ENCODE data around the gene TESK2.

The TESK2 gene

GRCh38 chr1:45380730-45381129, 110.2 kb downstream of the TESK2 start:
- Histone ChIP-seq H3K9ac (no peak overlapping the region), H4K20me1 (ENCODE audit: insufficient read depth) (no peaks in the 10 kb centered on the region), H3K79me2 (ENCODE audit: insufficient read depth, low read depth) (no peaks in the 10 kb centered on the region), H3K27me3 (ENCODE audit: insufficient read depth, low read depth) (no peaks in the 10 kb centered on the region), H3K4me2 (no peak overlapping the region), H3K4me1 (ENCODE audit: low read depth, poor library complexity, severe bottlenecking) (peaks cover 8% of the 10 kb centered on the region), H3K4me3 (IDR thresholded peaks at IDR 0.05; ENCODE audit: insufficient read depth, low read depth, low read length) (no peak overlapping the region), H3K36me3 (ENCODE audit: insufficient read depth) (no peaks in the 10 kb centered on the region), H3K27ac (no peak overlapping the region), H2AFZ (ENCODE audit: low read depth) (no peak overlapping the region)
- TF ChIP-seq, protein P1, sequence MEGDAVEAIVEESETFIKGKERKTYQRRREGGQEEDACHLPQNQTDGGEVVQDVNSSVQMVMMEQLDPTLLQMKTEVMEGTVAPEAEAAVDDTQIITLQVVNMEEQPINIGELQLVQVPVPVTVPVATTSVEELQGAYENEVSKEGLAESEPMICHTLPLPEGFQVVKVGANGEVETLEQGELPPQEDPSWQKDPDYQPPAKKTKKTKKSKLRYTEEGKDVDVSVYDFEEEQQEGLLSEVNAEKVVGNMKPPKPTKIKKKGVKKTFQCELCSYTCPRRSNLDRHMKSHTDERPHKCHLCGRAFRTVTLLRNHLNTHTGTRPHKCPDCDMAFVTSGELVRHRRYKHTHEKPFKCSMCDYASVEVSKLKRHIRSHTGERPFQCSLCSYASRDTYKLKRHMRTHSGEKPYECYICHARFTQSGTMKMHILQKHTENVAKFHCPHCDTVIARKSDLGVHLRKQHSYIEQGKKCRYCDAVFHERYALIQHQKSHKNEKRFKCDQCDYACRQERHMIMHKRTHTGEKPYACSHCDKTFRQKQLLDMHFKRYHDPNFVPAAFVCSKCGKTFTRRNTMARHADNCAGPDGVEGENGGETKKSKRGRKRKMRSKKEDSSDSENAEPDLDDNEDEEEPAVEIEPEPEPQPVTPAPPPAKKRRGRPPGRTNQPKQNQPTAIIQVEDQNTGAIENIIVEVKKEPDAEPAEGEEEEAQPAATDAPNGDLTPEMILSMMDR (conservative IDR thresholded peaks at IDR 0.05; ENCODE audit: low read depth, low read length): no peak

GRCh38 chr1:45380125-45380524, 110.8 kb downstream of the TESK2 start:
- Histone ChIP-seq H3K27me3 (ENCODE audit: insufficient read depth, low read depth) (no peaks in the 10 kb centered on the region), H2AFZ (ENCODE audit: low read depth) (no peak overlapping the region), H4K20me1 (ENCODE audit: insufficient read depth) (no peaks in the 10 kb centered on the region), H3K4me1 (ENCODE audit: low read depth, poor library complexity, severe bottlenecking) (peaks cover 14% of the 10 kb centered on the region), H3K4me3 (IDR thresholded peaks at IDR 0.05; ENCODE audit: insufficient read depth, low read depth, low read length) (no peak overlapping the region), H3K4me2 (no peak overlapping the region), H3K79me2 (ENCODE audit: insufficient read depth, low read depth) (no peaks in the 10 kb centered on the region), H3K36me3 (ENCODE audit: insufficient read depth) (no peaks in the 10 kb centered on the region), H3K27ac (no peak overlapping the region), H3K9ac (no peak overlapping the region)
- TF ChIP-seq, protein P1 (conservative IDR thresholded peaks at IDR 0.05; ENCODE audit: low read depth, low read length): no peak

DNA sequence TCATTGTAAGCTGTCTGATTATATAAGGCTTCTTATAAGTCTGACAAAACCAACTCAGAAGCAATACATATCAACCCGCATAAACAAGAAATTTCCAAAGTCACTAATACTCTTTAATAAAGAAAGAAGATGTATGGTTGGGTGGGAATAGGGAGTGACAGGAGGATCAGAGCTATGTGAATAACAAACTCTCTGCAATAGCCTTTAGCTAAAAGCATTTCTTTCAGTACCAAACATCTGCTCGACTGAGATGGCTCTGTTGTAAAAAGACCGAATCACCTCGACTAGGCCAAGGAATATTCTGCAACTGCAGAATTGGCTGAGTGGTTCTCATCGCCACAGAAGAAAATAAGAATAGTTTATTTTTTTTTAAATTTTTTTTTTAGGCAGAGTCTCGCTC, 111.4 kb downstream of the TESK2 start:
- Histone ChIP-seq H3K4me1 (ENCODE audit: low read depth, poor library complexity, severe bottlenecking) (peaks cover 14% of the 10 kb centered on the region), H3K27ac (no peak overlapping the region), H3K79me2 (ENCODE audit: insufficient read depth, low read depth) (no peaks in the 10 kb centered on the region), H3K4me2 (no peak overlapping the region), H3K9ac (no peak overlapping the region), H3K36me3 (ENCODE audit: insufficient read depth) (no peaks in the 10 kb centered on the region), H3K27me3 (ENCODE audit: insufficient read depth, low read depth) (no peaks in the 10 kb centered on the region), H4K20me1 (ENCODE audit: insufficient read depth) (no peaks in the 10 kb centered on the region), H3K4me3 (IDR thresholded peaks at IDR 0.05; ENCODE audit: insufficient read depth, low read depth, low read length) (no peak overlapping the region), H2AFZ (ENCODE audit: low read depth) (no peak overlapping the region)
- TF ChIP-seq, protein P1 (conservative IDR thresholded peaks at IDR 0.05; ENCODE audit: low read depth, low read length): no peak

DNA sequence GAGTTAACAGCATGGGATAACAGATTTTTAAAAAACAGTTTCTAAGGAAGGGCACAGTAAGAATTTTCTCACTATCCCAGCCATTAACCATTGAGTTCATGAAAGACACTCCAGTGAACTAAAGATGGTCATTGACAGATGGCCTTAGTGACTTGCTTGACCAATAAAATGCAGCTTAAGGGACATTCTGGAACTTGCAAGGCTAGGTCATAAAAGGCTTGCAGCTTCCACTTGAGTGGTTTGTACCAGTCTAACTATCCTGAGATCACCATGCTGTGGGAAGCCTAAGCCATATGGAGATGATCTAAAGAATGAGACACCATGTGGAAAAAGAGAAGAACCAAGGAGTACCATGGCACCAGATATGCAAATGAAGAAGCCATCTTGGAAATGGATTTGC, 112.8 kb downstream of the TESK2 start:
- Histone ChIP-seq H2AFZ (ENCODE audit: low read depth) (no peak overlapping the region), H3K79me2 (ENCODE audit: insufficient read depth, low read depth) (no peaks in the 10 kb centered on the region), H3K4me3 (IDR thresholded peaks at IDR 0.05; ENCODE audit: insufficient read depth, low read depth, low read length) (no peak overlapping the region), H3K4me2 (no peak overlapping the region), H3K36me3 (ENCODE audit: insufficient read depth) (no peaks in the 10 kb centered on the region), H3K9ac (no peak overlapping the region), H3K27ac (no peak overlapping the region), H3K4me1 (ENCODE audit: low read depth, poor library complexity, severe bottlenecking) (peaks cover 20% of the 10 kb centered on the region), H3K27me3 (ENCODE audit: insufficient read depth, low read depth) (no peaks in the 10 kb centered on the region), H4K20me1 (ENCODE audit: insufficient read depth) (no peaks in the 10 kb centered on the region)
- TF ChIP-seq, protein P1 (conservative IDR thresholded peaks at IDR 0.05; ENCODE audit: low read depth, low read length): no peak
